B cell (primary cell): ENCODE measurements around the gene MAFB. TPM values are rescaled to one million over a fixed set of nuclear protein-coding genes. Genes with fewer than 3 reads are reported as not detected.

Source experiments
- ATAC-seq: fragments of 200-7000 bp; cut with Tn5 transposase; one replicate; pipeline ENCODE4 v1.10.0; 2021; ENCODE audit warnings: low read depth, mild to moderate bottlenecking, moderate number of reproducible peaks, moderate library complexity
- CTCF ChIA-PET: fragments of 350-600 bp; sonication (Branson Sonifier 250); formaldehyde crosslinking; loops from one replicate; lab custom pipeline; 2021; ENCODE audit warnings: antibody characterized with exemption, inconsistent platforms; lab: Charles Lee
- POLR2A ChIA-PET: fragments of 350-600 bp; sonication (Branson Sonifier 250); formaldehyde crosslinking; loops from one replicate; lab custom pipeline; 2021; ENCODE audit warnings: antibody characterized with exemption; lab: Charles Lee
- DNase-seq: peaks from one replicate; pipeline ENCODE4 v3.0.0; 2013
- H2AFZ ChIP-seq: 2 replicates; pipeline ENCODE4 v1.6.1; 2012; ENCODE audit warnings: mild to moderate bottlenecking, low read depth, low read length; ENCODE audit not compliant: insufficient read depth, poor library complexity, severe bottlenecking
- H3K27ac ChIP-seq, 2 donors: 1 replicate in 1 of 2; 2 replicates in 1 of 2; pipeline ENCODE4 v1.5.1; 2012 to 2013; ENCODE audit warnings: low read length in 2 of 2, mild to moderate bottlenecking in 2 of 2, moderate library complexity in 1 of 2
- H3K27me3 ChIP-seq, 4 experiments: fragments of 200-600 bp in 1 of 4; sonication (generic) in 1 of 4; replicated peaks in 1 of 4; 1 replicate in 2 of 4; 2 replicates in 2 of 4; pipeline versions ENCODE4 v1.6.1 to v1.7.0; 2013 to 2016; ENCODE audit warnings: low read length in 3 of 4, mild to moderate bottlenecking in 2 of 4, mixed read lengths in 1 of 4, moderate library complexity in 1 of 4; ENCODE audit not compliant: insufficient read depth in 4 of 4, control insufficient read depth in 3 of 4; ENCODE audit errors: control extremely low read depth in 1 of 4
- H3K36me3 ChIP-seq, 2 experiments: replicated peaks in 1 of 2; 1 replicate in 1 of 2; 2 replicates in 1 of 2; pipeline versions ENCODE4 v1.6.1 to v1.7.1; 2013; ENCODE audit warnings: low read length in 1 of 2; ENCODE audit not compliant: insufficient read depth in 2 of 2, control insufficient read depth in 1 of 2; ENCODE audit errors: control extremely low read depth in 1 of 2, extremely low read depth in 1 of 2
- H3K4me1 ChIP-seq, 2 donors: fragments of 200-600 bp in 1 of 2; sonication (generic) in 1 of 2; 1 replicate in 1 of 2; 2 replicates in 1 of 2; pipeline versions ENCODE4 v1.5.1 to v1.6.1; 2013 to 2017; ENCODE audit warnings: low read length in 2 of 2; ENCODE audit not compliant: control insufficient read depth in 2 of 2, insufficient read depth in 2 of 2
- H3K4me2 ChIP-seq: replicated peaks from 2 replicates; pipeline ENCODE3; 2012; ENCODE audit warnings: mild to moderate bottlenecking, low read depth, low read length; ENCODE audit not compliant: poor library complexity, severe bottlenecking
- H3K4me3 ChIP-seq, 5 experiments: fragments of 200-600 bp in 1 of 5; sonication (generic) in 1 of 5; 1 replicate in 3 of 5; 2 replicates in 2 of 5; pipeline versions ENCODE4 v1.5.1 to v1.7.0; 2011 to 2016; ENCODE audit warnings: low read length in 4 of 5, mild to moderate bottlenecking in 4 of 5, low read depth in 2 of 5, control low read depth in 1 of 5, moderate library complexity in 1 of 5; ENCODE audit not compliant: insufficient read depth in 1 of 5; ENCODE audit errors: control extremely low read depth in 1 of 5, extremely low read depth in 1 of 5
- H3K79me2 ChIP-seq: fragments of 200-600 bp; sonication (generic); one replicate; pipeline ENCODE4 v1.6.0; 2016; ENCODE audit warnings: low read length; ENCODE audit not compliant: control insufficient read depth, insufficient read depth
- H3K9ac ChIP-seq: fragments of 200-600 bp; sonication (generic); 2 replicates; pipeline ENCODE4 v1.6.1; 2017; ENCODE audit warnings: mild to moderate bottlenecking, low read length, moderate library complexity
- H3K9me3 ChIP-seq, 3 donors: one replicate each; pipeline versions ENCODE4 v1.6.1 to v1.7.1; 2013; ENCODE audit warnings: low read length in 2 of 3; ENCODE audit not compliant: control insufficient read depth in 2 of 3, insufficient read depth in 1 of 3; ENCODE audit errors: control extremely low read depth in 1 of 3
- H4K20me1 ChIP-seq: 2 replicates; pipeline ENCODE4 v1.6.0; 2012; ENCODE audit warnings: mild to moderate bottlenecking, low read length; ENCODE audit not compliant: insufficient read depth, control insufficient read depth, poor library complexity, severe bottlenecking
- H3K27ac Mint-ChIP-seq: one replicate; pipeline ENCODE4 v1.8.0; 2021; ENCODE audit warnings: mixed read lengths
- H3K27me3 Mint-ChIP-seq: one replicate; pipeline ENCODE4 v1.8.0; 2021; ENCODE audit warnings: mixed read lengths
- H3K4me1 Mint-ChIP-seq: one replicate; pipeline ENCODE4 v1.8.0; 2021; ENCODE audit warnings: mixed read lengths
- H3K4me3 Mint-ChIP-seq: one replicate; pipeline ENCODE4 v1.8.0; 2021; ENCODE audit warnings: mixed read lengths
- H3K9me3 Mint-ChIP-seq: one replicate; pipeline ENCODE4 v1.8.0; 2022; ENCODE audit warnings: mixed read lengths; ENCODE audit not compliant: insufficient read depth
- CTCF ChIP-seq: fragments of 200-600 bp; IDR thresholded peaks from one replicate; pipeline ENCODE4 v1.8.0; 2022; ENCODE audit warnings: antibody characterized with exemption, mild to moderate bottlenecking
- EZH2 ChIP-seq: IDR thresholded peaks from 2 replicates; pipeline ENCODE4 v1.6.1; 2012; ENCODE audit warnings: borderline replicate concordance, low read depth, mild to moderate bottlenecking, moderate library complexity, low read length; ENCODE audit not compliant: insufficient read depth, poor library complexity, severe bottlenecking
- WGBS: methylation state at CpG from one replicate; pipeline ENCODE4 v1.1.5; 2013; ENCODE audit warnings: missing lambda C conversion rate; ENCODE audit not compliant: insufficient coverage; 5-methylcytosine and 5-hydroxymethylcytosine counted together
- intact Hi-C: fragments of 100-400 bp; cut with micrococcal nuclease; formaldehyde crosslinking; loops from one replicate; pipeline ENCODE4 v1.10.0; 2022
- polyA plus RNA-seq: library from polyadenylated mRNA; depleted of rRNA; stranded (reverse); fragments of >200 nt; gene quantifications from 2 replicates; pipeline ENCODE4 v1.2.3, GENCODE V29; 2012
- total RNA-seq, 2 donors: library from RNA; stranded (reverse); fragments of 120-200 nt in 1 of 2; gene quantifications; 1 replicate in 1 of 2; 2 replicates in 1 of 2; pipeline versions ENCODE4 v1.2.3 to v1.2.4, GENCODE V29; 2013 to 2022

MAFB gene
- total and polyA plus RNA-seq, 2 donors (not counting 1 experiment from before 2014, with no cell fraction given): 1.6 to 1.8 TPM

GRCh38 chr20:40664891-40665290 is 24.1 kb downstream of the MAFB start:
- Mint-ChIP-seq H3K4me3 (no peak overlapping the region), H3K27ac (no peak overlapping the region), H3K27me3 (peaks cover under 1% of the 10 kb centered on the region), H3K9me3 (no peaks in the 10 kb centered on the region), H3K4me1 (no peaks in the 10 kb centered on the region)
- no peak overlapping the region for H3K27ac ChIP-seq
- ChIA-PET POLR2A (no interaction called here), CTCF (no interaction called here)
- no peaks in the 10 kb centered on the region for H3K9me3 ChIP-seq
- TF ChIP-seq CTCF: no peak
- no peak for TF ChIP-seq EZH2
- H4K20me1 ChIP-seq: no peaks in the 10 kb centered on the region
- H3K4me3 ChIP-seq: no peak overlapping the region
- H3K9ac ChIP-seq: no peak overlapping the region
- H3K36me3 ChIP-seq: no peaks in the 10 kb centered on the region
- DNase-seq (no peak), ATAC-seq (no peak)
- H3K4me2 ChIP-seq: no peak overlapping the region
- intact Hi-C loops: no loop called here
- 93% methylated on average over 2 of the region's 5 CpGs for WGBS
- no peaks in the 10 kb centered on the region for H3K4me1 ChIP-seq
- H3K27me3 ChIP-seq: no peaks in the 10 kb centered on the region
- no peak overlapping the region for H2AFZ ChIP-seq
- no peaks in the 10 kb centered on the region for H3K79me2 ChIP-seq

- ATAC-seq (no peak), DNase-seq (no peak)
- Histone ChIP-seq H3K9ac (no peak overlapping the region), H3K79me2 (no peaks in the 10 kb centered on the region), H4K20me1 (no peaks in the 10 kb centered on the region), H2AFZ (no peak overlapping the region), H3K27me3 (no peaks in the 10 kb centered on the region), H3K4me1 (no peaks in the 10 kb centered on the region), H3K4me3 (no peak overlapping the region), H3K4me2 (no peak overlapping the region), H3K9me3 (no peaks in the 10 kb centered on the region), H3K27ac (no peak overlapping the region), H3K36me3 (no peaks in the 10 kb centered on the region)
- Mint-ChIP-seq H3K27me3 (peaks cover 4% of the 10 kb centered on the region), H3K27ac (no peak overlapping the region), H3K4me1 (no peaks in the 10 kb centered on the region), H3K4me3 (no peak overlapping the region), H3K9me3 (no peaks in the 10 kb centered on the region)
- intact Hi-C loops: no loop called here
- POLR2A ChIA-PET: no interaction called here
- TF ChIP-seq EZH2 (no peak), CTCF (no peak)
- CTCF ChIA-PET: no interaction called here
- WGBS: 88% methylated on average over 6 of the region's 14 CpGs
These were observed 24.8 kb downstream of the MAFB start for GRCh38 chr20:40663991-40664880.
